Measurements from ENCODE around the gene FGD5.

The FGD5 gene

GRCh38 chr3:14783480-14784086, 35.2 kb upstream of the FGD5 start:
- no peak for DNase-seq (ENCODE audit: low read depth)
- no peak for TF ChIP-seq CTCF (IDR thresholded peaks at IDR 0.05; ENCODE audit: control insufficient read depth, extremely low read depth, insufficient read depth)

GRCh38 chr3:14784087-14784681, 34.6 kb upstream of the FGD5 start:
- no peak for DNase-seq (ENCODE audit: low read depth)
- TF ChIP-seq CTCF (IDR thresholded peaks at IDR 0.05; ENCODE audit: control insufficient read depth, extremely low read depth, insufficient read depth): no peak
- no peak overlapping the region for H3K4me3 ChIP-seq (ENCODE audit: low read depth, low read length)

More at GRCh38 chr3:14783480-14784086, 35.2 kb upstream of the FGD5 start:
- H3K4me3 ChIP-seq (ENCODE audit: low read depth, low read length): no peak overlapping the region

- H3K4me3 ChIP-seq (ENCODE audit: low read depth, low read length): no peak overlapping the region
- TF ChIP-seq CTCF (IDR thresholded peaks at IDR 0.05; ENCODE audit: control insufficient read depth, extremely low read depth, insufficient read depth): no peak
- no peak for DNase-seq (ENCODE audit: low read depth)
These were observed 33.3 kb upstream of the FGD5 start for GRCh38 chr3:14785207-14786155.

- TF ChIP-seq CTCF (IDR thresholded peaks at IDR 0.05; ENCODE audit: control insufficient read depth, extremely low read depth, insufficient read depth): no peak
- no peak for DNase-seq (ENCODE audit: low read depth)
- H3K4me3 ChIP-seq (ENCODE audit: low read depth, low read length): no peak overlapping the region
These were observed 32.4 kb upstream of the FGD5 start for GRCh38 chr3:14786369-14786768.

GRCh38 chr3:14787630-14788029, 31.1 kb upstream of the FGD5 start:
- no peak for TF ChIP-seq CTCF (IDR thresholded peaks at IDR 0.05; ENCODE audit: control insufficient read depth, extremely low read depth, insufficient read depth)
- H3K4me3 ChIP-seq (ENCODE audit: low read depth, low read length): no peak overlapping the region
- DNase-seq (ENCODE audit: low read depth): no peak

GRCh38 chr3:14788644-14789043, 30.1 kb upstream of the FGD5 start:
- no peak for DNase-seq (ENCODE audit: low read depth)
- no peak overlapping the region for H3K4me3 ChIP-seq (ENCODE audit: low read depth, low read length)
- no peak for TF ChIP-seq CTCF (IDR thresholded peaks at IDR 0.05; ENCODE audit: control insufficient read depth, extremely low read depth, insufficient read depth)

All from LNCaP clone FGC (cell line).